WERI-Rb-1 (cell line): ENCODE results near the gene KRT36.

ENCODE experiments used
- DNase-seq: peaks from one replicate; pipeline ENCODE4 v3.0.0-alpha.2; 2020
- H3K27ac ChIP-seq: fragments of 250-450 bp; sonication (Bioruptor Pico); 2 replicates; pipeline ENCODE4 v1.5.1; 2020; ENCODE audit warnings: mild to moderate bottlenecking, moderate library complexity
- H3K27me3 ChIP-seq: fragments of 250-450 bp; sonication (Bioruptor Pico); 2 replicates; pipeline ENCODE4 v1.5.1; 2021; ENCODE audit warnings: mild to moderate bottlenecking, low read depth, moderate library complexity; ENCODE audit not compliant: insufficient read depth, severe bottlenecking
- H3K36me3 ChIP-seq: fragments of 250-450 bp; sonication (Bioruptor Pico); 2 replicates; pipeline ENCODE4 v1.5.1; 2020; ENCODE audit warnings: mild to moderate bottlenecking, moderate library complexity
- H3K4me3 ChIP-seq: 2 replicates; pipeline ENCODE4 v1.5.1; 2011; ENCODE audit warnings: low read depth, mild to moderate bottlenecking, control low read depth, low read length
- H3K9me3 ChIP-seq: fragments of 250-450 bp; sonication (Bioruptor Pico); 2 replicates; pipeline ENCODE4 v1.5.1; 2021; ENCODE audit warnings: mild to moderate bottlenecking, moderate library complexity; ENCODE audit not compliant: severe bottlenecking
- CTCF ChIP-seq: IDR thresholded peaks from 2 replicates; pipeline ENCODE4 v1.5.1; 2011; ENCODE audit warnings: low read depth, mild to moderate bottlenecking, control low read depth, inconsistent platforms, low read length

Gene KRT36

GRCh38 chr17:41520821-41521521 lies 31.3 kb upstream of the KRT36 start:
- H3K27me3 ChIP-seq = no peaks in the 10 kb centered on the region
- TF ChIP-seq CTCF = no peak
- H3K4me3 ChIP-seq = no peak overlapping the region
- no peaks in the 10 kb centered on the region for H3K36me3 ChIP-seq
- H3K27ac ChIP-seq = no peak overlapping the region
- no peak for DNase-seq
- no peaks in the 10 kb centered on the region for H3K9me3 ChIP-seq

DNA sequence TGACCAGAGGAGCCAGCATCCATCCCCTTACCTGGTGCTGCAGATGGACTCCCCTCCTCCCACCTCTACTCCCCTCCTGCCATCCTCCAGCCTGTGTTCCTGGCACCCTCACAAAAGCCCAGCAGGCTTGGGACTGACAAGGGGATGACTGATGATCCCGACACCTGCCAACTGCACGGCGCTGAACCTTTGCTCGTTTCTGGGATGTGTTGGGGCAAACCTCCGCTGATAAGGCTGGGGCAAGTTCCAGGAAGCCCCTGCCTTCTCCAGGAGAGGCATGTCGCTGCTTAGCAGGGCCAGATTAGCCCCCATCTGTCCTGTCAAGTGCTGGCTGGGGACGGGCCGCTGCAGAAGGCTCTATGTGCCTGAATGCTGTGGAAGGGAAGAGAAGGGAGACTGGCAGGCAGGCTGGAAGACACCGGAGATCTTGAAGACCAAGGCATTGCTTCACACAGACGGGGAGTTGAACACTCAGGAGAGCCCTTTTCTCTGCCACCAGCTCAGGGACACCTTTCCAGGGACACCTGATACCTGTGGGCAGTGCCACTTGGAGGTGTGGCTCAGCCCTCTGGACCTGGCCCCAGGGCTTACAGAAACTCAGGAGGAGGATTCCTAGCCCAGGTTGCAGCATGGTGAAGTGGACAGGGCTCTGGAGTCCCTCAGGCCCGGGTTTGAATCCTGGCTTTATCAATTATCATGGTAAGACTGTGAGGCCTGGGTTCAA lies 30.0 kb upstream of the KRT36 start:
- Histone ChIP-seq H3K27me3 (no peaks in the 10 kb centered on the region), H3K9me3 (no peaks in the 10 kb centered on the region), H3K27ac (peak overlapping the region; percentile 54), H3K4me3 (no peak overlapping the region), H3K36me3 (no peaks in the 10 kb centered on the region)
- no peak for TF ChIP-seq CTCF
- peak; percentile 81 for DNase-seq

DNA sequence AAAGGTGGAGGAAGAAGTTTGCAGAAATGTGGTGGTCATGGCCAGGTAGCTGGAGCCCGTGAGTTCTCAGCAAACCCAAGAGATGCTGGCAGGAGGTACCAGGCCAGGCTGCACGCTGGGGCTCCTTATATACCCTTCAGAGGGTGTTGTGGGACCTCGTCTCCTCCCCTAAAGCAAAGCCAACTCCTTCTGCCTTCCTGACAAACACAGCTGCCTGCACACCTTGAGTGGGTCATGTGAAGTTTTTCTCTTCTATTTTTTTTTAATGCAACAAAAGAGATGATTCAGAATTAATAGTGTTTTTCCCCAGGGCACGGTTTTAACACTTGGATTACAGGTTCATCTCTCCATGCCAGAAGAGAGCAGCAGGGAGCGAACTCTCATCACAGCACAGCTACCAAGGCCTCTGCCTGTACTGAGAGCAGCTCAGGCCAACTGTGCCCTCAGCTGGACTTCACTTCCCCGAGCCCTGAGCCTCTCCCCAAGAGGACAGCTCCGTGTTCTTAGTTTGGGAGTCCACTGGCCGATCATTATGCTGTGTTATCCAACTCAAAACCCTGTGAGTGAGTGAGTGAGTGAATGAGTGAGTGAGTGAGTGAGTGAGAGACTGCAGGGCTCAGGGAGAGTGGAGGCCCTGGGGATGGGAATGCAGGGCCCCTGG lies 29.2 kb upstream of the KRT36 start, which contains the start of gene KRT15:
TSS of gene KRT15 (minus strand) at position 102 of the 661 bp plus-strand sequence. CDS start at position 39, 63 bp downstream.
- no peaks in the 10 kb centered on the region for H3K9me3 ChIP-seq
- H3K27ac ChIP-seq = peak within 1 kb of the TSS; percentile 54
- H3K4me3 ChIP-seq = no peak within 1 kb of the TSS
- TF ChIP-seq CTCF = no peak; the same call in 1 of the 2 replicates
- DNase-seq = peak; percentile 58
- H3K36me3 ChIP-seq = no peaks in the 10 kb centered on the region
- H3K27me3 ChIP-seq = no peaks in the 10 kb centered on the region

DNA sequence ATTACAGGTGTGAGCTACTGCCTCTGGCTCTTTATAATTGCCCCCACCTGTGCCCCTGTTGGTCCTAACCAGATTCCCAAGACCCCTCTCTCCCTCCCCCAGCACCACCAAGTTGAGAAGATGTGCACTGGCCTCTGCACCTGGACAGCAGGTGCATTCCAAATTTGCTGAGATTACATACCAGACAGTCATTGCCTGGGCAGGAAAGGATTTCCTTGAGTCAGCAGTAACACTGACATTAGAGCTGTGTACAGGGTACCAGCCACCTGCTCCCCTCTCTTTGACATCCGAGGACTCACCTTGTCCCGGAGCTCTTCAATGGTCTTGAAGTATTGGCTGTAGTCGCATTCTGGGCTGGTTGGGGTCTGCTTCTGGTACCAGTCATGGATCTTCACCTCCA lies 28.3 kb upstream of the KRT36 start:
- no peaks in the 10 kb centered on the region for H3K36me3 ChIP-seq
- no peak overlapping the region for H3K27ac ChIP-seq
- H3K27me3 ChIP-seq = no peaks in the 10 kb centered on the region
- H3K9me3 ChIP-seq = no peaks in the 10 kb centered on the region
- no peak for DNase-seq
- no peak overlapping the region for H3K4me3 ChIP-seq
- TF ChIP-seq CTCF = no peak

DNA sequence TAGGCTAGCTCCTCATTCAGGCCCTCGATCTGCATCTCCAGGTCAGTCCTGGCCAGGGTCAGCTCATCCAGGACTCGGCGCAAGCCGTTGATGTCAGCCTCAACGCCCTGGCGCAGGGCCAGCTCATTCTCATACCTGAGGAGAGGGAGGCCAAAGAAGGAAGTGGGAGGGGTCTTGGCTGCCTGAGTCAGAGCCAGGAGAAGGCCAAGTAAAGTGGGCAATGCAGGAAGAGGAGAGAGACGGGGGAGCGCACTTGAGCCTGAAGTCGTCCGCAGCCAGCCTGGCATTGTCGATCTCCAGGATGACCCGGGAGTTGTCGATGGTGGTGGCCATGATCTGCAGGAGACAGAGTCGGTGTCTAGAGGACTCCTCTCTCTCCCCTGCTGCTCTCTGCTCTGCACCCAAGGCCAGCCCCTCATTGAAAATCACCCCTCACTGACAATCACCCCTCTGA lies 27.1 kb upstream of the KRT36 start:
- no peaks in the 10 kb centered on the region for H3K27me3 ChIP-seq
- no peak overlapping the region for H3K27ac ChIP-seq
- H3K4me3 ChIP-seq = no peak overlapping the region
- H3K36me3 ChIP-seq = no peaks in the 10 kb centered on the region
- H3K9me3 ChIP-seq = no peaks in the 10 kb centered on the region
- DNase-seq = no peak
- TF ChIP-seq CTCF = no peak
